GM18520 (cell line): ENCODE measurements around the gene ENAH.
"Not testable (repeated sequence)": the region's sequence is repeated elsewhere in the genome, so short reads cannot be mapped to it uniquely, and the experiment has no call there.

Experiments
- ATAC-seq: cut with Tn5 transposase; IDR thresholded peaks from one replicate; pipeline ENCODE4 v1.9.1; 2021; ENCODE audit not compliant: unreplicated experiment

The ENAH gene

GRCh38 chr1:225650179-225650578 is 2.7 kb downstream of the ENAH start:
- no peak for ATAC-seq

- no peak for ATAC-seq
Measured at GRCh38 chr1:225645194-225645895, 7.6 kb downstream of the ENAH start.

- no peak for ATAC-seq
Measured at GRCh38 chr1:225644666-225645065, 8.3 kb downstream of the ENAH start.

GRCh38 chr1:225642177-225642576 is 10.7 kb downstream of the ENAH start:
- ATAC-seq: no peak

- no peak for ATAC-seq
Measured at GRCh38 chr1:225638853-225639252, 14.1 kb downstream of the ENAH start.

GRCh38 chr1:225637651-225638199 is 15.2 kb downstream of the ENAH start:
- ATAC-seq: no peak

- ATAC-seq: not testable (repeated sequence)
Measured at GRCh38 chr1:225636992-225637391, 15.9 kb downstream of the ENAH start.

- ATAC-seq: no peak
Measured at GRCh38 chr1:225635649-225636048, 17.3 kb downstream of the ENAH start.

- not testable (repeated sequence) for ATAC-seq
Measured at GRCh38 chr1:225632836-225633235, 20.1 kb downstream of the ENAH start.

GRCh38 chr1:225631021-225631663 is 21.8 kb downstream of the ENAH start:
- no peak for ATAC-seq

- ATAC-seq: no peak
Measured at GRCh38 chr1:225629483-225629882, 23.4 kb downstream of the ENAH start.

GRCh38 chr1:225628794-225629193 is 24.1 kb downstream of the ENAH start:
- ATAC-seq: not testable (repeated sequence)

GRCh38 chr1:225627304-225627947 is 25.5 kb downstream of the ENAH start:
- no peak for ATAC-seq

GRCh38 chr1:225626698-225627097 is 26.2 kb downstream of the ENAH start:
- no peak for ATAC-seq

- ATAC-seq: no peak
Measured at GRCh38 chr1:225617956-225618355, 35.0 kb downstream of the ENAH start.

- no peak for ATAC-seq
Measured at GRCh38 chr1:225617479-225617878, 35.4 kb downstream of the ENAH start.

GRCh38 chr1:225615403-225615790 is 37.5 kb downstream of the ENAH start:
- not testable (repeated sequence) for ATAC-seq

- ATAC-seq: no peak
Measured at GRCh38 chr1:225613006-225613405, 39.9 kb downstream of the ENAH start.

- no peak for ATAC-seq
Measured at GRCh38 chr1:225612287-225612686, 40.6 kb downstream of the ENAH start.

- no peak for ATAC-seq
Measured at GRCh38 chr1:225611537-225612223, 41.2 kb downstream of the ENAH start.

GRCh38 chr1:225610539-225610938 is 42.4 kb downstream of the ENAH start:
- no peak for ATAC-seq
